ENCODE results near the gene SSH3.

DNA sequence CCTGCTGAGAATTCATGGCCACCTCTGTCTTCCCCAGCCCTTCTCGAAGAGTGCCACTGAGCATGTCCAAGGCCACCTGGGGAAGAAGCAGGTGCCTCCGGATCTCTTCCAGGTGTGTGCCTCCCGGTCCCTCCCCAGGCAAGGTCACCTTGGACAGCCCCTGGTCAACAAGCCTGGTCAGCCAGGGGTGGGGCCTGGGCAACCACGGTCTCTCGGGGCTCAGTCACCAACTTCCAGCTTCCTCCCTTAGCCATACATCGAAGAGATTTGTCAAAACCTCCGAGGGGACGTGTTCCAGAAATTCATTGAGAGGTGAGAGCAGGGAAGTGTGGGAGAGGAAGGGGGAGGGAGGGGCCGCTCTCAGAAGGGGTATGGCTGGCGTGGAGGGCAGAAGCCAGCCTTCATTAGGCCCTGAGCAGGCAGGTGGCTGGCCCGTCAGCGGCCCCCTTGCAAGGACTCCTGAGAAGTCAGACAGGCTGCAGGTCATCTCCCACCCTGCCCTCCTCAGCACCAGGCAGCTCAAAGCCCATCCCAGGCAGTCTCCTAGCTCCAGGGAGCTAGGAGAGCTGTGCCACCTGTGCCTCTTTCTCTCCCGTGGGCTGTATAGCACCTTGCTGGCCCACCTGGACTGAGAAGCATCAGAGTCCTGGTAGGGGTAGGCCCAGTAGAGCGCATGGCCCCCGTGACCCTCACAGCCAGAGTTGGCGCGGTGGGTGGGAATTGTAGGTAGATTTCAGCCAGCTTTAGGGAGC lies 23.6 kb upstream of the SSH3 start:
- no peak for TF ChIP-seq POLR2A (IDR thresholded peaks at IDR 0.05)
- TF ChIP-seq, protein P1, sequence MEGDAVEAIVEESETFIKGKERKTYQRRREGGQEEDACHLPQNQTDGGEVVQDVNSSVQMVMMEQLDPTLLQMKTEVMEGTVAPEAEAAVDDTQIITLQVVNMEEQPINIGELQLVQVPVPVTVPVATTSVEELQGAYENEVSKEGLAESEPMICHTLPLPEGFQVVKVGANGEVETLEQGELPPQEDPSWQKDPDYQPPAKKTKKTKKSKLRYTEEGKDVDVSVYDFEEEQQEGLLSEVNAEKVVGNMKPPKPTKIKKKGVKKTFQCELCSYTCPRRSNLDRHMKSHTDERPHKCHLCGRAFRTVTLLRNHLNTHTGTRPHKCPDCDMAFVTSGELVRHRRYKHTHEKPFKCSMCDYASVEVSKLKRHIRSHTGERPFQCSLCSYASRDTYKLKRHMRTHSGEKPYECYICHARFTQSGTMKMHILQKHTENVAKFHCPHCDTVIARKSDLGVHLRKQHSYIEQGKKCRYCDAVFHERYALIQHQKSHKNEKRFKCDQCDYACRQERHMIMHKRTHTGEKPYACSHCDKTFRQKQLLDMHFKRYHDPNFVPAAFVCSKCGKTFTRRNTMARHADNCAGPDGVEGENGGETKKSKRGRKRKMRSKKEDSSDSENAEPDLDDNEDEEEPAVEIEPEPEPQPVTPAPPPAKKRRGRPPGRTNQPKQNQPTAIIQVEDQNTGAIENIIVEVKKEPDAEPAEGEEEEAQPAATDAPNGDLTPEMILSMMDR (IDR thresholded peaks at IDR 0.05): no peak

Data from breast epithelium (tissue), 3 donors.